ENCODE data around the gene SLC17A8.
"Not testable (repeated sequence)": the region's sequence is repeated elsewhere in the genome, so short reads cannot be mapped to it uniquely, and the experiment has no call there.

SLC17A8 gene

DNA sequence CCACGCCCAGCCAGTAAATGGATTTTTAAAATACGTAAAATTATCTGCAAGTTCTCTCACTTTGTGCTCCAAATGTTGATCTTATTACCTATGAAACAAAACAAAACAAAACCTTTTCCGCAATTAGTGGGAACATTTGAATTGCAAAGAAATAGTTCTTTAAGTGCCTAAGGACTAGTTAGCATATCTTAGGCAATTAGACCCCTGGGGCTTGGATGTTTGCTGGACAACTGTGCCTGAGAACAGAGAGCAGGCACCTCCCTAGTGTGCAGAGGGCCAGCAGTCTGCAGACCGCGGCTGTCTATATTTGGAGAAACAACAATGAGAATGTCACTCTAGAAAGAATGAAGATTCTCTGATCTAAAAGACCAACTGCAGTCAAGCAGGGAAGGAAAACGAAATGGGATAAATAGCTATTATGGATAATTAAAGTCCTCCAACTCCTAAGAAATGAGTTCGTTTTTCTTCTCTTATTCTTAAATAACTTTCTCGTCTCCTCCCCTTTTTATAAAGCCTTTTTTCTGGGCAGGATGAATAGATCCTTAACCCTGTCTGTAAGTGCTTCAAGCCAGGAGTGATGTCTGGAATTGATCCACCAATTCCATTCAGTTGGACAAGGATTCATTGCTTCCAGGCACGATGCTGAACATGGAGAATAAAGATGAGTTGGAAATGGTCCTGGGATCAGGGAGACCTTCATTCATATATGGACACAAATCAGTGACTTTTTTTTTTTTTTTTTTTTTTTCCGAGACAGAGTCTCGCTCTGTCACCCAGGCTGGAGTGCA is 16.2 kb downstream of the SLC17A8 start:
- DNase-seq: no peak

DNA sequence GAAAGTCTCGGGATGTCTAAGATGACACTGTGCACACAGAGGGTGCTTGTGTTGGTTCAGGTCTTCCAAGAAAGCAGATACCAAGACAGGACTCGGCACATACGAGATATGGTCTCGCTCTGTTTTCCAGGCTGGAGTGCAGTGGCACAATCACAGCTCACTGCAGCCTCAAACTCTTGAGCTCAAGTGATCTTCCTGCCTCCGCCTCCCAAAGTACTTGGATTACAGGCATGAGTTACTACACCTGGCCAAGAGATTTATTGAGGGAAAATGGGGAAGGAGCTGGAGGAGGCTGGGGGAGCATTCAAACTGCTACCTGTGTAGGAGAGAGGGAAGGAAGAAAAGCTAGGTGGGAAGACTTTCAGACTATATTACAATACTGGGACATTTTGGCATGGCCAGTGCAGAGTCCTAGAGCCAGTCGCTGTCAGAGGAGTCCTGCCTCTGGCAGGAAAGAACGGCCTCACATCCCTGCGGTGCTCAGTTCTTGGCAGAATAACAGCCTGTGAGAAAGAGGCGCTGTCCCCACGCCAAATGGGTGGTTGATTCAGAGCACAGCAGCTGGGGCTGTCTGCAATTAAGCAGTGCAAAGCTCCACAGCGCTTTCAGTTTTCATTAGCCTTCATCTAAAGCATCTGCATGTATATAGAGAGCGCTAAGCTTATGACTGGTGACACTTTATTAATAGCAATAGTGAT is 18.3 kb downstream of the SLC17A8 start:
- DNase-seq: no peak

DNA sequence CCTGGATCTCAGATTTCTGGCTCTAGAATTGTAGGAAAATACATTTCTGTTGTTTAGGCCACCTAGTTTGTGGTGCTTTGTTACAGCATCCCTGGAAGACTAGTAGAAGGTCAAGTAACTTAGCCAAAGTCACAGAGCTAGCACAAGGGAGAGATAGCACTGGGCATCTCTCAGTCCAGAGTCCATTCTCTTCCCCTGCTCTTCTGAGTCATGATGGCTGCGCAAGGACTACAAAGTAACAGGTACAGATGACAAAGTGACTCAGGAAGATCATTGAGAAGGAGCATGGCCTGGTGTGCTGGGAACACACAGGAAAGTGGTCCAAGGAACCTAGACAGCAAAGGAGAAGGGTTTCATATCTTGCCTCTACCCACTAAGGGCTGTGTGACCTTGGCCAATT is 19.3 kb downstream of the SLC17A8 start:
- no peak for DNase-seq

DNA sequence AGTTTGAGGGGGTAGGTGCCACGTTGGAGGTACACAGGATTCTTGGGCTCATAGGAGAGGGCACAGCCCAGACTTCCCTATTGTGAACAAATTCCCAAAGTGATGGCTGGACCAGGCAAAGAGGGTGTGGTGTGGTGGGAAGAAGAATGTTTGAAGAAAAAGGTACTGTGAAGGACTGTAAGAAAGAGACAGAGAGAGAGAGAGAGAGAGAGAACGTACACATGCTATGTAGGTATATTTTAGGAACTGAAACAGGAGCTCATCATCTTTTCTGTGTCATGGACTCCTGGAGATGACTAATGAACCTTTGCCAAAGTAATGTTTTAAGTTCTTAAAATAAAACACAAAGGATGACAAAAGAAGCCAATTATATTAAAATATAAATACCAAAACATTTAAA is 24.5 kb downstream of the SLC17A8 start:
- DNase-seq: no peak

DNA sequence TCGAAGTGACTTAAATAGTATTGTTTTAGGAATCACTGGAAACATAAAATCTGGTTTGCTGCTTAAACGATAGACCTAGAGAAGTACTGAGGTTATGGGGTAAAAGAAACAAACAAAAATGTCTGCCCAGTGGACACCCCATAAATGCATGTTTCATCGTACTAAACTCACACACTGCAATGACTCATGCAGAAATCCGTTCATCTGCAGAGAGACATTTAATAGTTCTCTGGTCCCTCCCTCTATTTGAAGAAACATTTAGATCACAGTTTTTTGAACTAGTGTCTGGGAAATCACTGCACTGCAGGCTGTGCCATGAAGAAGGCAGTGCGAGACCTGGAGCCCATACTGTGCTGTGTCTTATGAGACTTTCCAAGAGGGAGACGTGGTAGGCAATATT is 25.5 kb downstream of the SLC17A8 start:
- no peak for DNase-seq

DNA sequence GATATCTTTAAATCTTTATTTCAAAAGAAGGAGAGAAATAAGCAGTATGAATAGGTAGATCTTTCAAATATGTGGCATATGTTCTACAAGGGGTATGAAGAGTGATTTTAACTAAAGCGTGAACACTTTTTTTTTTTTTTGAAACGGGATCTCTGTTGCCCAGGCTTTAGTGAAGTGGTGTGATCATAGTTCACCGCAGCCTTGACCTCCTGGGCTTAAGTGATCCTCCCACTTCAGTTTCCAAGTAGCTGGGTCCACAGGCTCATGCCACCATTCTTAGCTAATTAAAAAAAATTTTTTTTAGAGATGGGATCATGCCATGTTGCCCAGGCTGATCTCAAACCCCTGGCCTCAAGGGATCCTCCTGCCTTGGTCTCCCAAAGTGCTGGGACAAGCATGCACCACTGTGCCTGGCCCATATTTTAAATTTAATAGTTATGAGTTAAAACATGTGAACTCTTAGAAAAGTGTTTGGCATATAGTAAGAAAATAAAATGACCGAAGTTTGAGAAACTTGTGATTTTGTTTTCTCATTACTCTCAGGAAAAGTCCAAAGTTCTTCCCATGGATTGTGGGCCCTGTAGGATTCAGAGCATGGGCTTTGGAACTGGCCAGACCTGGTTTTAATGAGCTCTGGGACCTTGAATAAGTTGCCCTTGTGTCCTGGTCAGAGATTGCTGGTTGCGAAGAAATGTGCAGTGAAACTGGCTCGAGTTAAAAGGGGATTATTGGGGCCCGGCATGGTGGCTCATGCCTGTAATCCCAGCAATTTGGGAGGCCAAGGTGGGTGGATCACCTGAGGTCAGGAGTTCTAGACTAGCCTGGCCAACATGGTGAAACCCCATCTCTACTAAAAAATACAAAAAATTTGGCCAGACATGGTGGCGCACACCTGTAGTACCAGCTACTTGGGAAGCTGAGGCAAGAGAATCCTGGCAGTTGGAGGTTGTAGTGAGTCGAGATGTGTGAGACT is 27.0 kb downstream of the SLC17A8 start:
- no peak for DNase-seq

DNA sequence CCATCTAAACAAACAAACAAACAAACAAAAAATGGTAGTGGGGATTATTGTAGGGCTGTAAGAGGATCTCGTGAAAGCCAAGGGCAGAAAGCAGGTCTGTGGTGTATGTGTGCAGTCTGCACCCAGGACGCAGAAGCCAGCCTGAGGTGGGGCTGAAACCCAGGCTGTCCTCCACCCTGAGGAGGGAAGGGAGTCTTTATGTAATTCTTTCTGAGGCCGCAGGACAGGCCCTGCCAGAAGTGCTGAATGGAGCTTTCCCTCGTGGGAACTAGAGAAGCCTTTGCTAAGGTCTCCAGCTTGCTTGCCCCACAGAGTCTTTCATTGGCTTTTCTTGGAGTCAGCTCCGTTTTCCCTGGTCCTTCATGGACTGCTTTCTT is 27.7 kb downstream of the SLC17A8 start:
- no peak for DNase-seq

DNA sequence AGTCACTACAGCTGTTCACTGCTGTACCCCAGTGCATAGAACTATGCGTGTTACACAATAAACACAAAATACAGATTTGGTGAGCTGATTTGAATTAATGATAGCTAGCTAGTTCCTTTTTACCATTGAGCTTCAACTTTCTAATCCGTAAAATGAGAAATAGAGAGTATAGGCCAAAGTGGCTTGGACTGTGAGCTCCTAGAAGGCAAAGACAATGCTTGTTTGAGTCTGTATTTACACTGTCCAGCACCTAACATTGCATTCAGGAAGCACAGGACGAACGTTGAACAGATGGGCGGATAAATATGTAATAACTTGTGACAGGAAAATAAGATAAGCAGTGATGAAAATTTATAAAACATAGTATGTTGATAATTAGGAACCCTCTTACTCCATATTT is 31.5 kb downstream of the SLC17A8 start:
- DNase-seq: no peak

DNA sequence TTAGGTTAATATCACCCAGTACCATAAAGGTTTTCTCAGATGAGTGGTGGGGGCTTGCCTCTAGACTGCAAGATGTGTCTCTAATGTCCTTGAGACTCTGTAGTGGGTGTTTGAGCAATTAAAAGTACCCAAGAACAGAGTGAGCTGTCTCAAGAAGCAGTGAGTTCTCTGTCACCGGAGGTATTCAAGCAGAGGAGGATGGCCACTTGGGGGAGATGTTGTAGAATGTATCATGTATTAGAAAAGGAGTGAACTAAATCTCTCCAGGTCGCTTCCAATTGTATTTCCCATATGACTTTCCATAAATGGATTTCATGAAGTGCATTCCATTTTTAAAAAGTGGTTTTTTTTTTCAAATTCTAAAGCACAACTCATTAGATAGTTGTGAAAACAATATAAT is 35.0 kb downstream of the SLC17A8 start:
- DNase-seq: peak; percentile 31

DNA sequence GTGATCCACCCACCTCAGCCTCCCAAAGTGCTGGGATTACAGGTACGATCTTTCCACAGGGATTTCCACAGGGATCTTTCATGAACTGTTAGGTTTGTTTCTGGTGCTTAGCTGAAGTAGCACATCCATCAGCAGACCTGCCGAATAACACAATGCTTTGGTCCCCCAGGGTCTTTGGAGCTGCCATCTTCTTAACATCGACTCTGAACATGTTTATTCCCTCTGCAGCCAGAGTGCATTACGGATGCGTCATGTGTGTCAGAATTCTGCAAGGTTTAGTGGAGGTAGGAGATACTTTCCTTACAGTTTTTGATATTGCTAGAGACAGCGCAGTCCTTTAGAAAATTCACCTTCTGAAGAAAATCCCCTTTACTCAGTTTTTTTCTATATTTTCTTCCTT is 36.3 kb downstream of the SLC17A8 start:
- DNase-seq: no peak

DNA sequence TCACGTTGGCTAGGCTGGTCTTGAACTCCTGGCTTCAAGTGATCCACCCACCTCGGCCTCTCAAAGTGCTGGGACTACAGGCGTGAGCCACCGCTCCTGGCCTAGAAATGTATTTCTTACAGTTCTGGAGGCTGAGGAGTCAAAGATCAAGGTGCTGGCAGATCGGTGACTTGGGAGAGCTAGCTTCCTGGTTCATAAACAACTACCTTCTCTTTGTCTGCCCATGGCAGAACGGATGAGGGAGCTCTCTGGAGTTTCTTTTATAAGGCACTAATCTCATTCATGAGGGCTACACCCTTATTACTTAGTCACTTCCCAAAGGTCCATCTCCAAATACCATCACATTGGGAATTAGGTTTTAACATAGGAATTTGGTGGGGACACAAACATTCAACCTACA is 38.9 kb downstream of the SLC17A8 start:
- no peak for DNase-seq

DNA sequence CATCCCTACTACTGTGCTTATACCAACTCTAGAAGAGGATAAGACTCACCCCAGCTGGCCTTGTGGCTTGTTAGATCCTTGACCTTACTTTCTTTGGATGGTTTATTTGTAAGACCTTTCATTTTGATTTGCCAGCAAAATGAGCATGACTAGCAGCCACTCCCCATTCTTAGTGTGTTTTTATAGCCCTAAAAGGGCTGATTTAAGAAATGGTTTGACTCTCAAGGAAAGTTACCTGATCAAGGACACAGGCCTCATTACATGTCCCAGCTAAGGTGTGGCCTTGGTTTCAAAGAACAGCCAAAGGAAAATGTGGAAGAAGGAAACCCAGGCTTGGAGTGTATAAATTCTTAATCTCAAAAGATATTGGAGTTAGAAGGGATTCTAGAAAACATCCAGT is 41.4 kb downstream of the SLC17A8 start:
- DNase-seq: no peak

DNA sequence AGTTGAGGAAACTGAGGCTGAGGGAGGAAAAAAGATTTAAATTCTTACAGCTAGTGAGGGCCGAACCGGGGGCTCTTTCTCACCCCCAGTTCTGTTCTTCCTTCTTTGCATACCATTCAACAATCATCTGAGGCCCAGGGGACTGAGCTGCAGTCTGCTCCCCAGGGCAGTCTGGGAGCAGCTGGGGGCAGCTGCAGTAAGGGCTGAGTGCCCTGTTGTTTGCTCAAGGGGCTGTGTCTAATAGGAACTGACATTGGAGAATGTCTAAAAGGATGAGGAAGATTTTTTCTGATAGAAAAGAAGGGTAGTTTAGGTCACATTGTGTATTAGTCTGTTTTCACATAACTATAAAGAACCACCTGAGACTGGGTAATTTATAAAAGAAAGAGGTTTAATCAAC is 42.2 kb downstream of the SLC17A8 start:
- no peak for DNase-seq

DNA sequence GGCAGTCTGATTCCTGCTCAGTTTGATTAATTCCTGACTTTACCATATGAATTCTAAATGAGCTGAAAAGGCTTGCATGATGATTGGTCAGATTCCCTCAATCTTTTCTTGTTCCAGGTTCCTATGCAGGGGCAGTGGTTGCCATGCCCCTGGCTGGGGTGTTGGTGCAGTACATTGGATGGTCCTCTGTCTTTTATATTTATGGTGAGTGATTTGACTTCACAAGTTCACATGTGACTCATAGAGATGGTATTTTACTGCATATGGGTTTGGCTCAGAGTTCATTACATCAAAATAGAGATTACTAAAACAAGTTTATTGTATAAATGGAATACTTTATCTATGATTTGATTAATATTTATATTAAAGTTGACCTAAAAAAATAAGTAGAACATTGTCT is 44.8 kb downstream of the SLC17A8 start:
- no peak for DNase-seq

DNA sequence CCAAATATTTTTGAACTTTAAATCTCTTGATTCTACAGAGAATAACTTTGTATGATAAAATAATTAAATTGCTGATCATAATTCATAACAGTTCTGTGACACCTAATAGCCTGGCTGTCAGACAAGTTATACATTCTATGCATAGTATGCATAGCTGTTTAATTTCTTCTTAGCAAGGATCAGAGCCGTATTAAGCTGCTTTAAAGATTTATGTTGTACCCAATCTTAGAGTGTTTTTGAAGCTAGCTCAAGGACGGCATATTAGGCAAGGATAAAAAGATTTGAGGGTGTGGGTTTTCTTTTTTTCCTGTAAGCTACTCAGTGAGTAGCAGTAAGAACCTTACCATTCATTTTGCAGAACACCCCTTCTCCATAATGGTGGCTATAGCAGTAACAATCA is 45.9 kb downstream of the SLC17A8 start:
- DNase-seq: no peak

DNA sequence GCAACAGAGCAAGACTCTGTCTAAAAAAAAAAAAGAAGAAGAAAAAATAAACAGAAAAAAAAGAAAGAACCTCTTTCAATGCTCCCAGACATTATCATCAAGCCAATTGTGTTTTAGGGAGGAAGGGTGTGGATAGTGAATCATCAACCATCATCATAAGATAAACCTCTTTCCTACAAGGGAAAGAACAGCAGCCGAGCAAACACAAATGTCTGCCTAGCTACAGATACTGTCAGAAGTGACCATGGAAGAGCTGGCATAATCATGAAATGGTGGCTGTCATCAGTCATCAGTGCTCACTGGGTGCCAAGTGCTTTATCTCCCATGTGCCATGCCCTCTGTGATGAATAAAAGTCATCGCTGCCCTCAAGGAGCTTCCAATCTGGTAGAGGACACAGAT is 46.6 kb downstream of the SLC17A8 start:
- no peak for DNase-seq

DNA sequence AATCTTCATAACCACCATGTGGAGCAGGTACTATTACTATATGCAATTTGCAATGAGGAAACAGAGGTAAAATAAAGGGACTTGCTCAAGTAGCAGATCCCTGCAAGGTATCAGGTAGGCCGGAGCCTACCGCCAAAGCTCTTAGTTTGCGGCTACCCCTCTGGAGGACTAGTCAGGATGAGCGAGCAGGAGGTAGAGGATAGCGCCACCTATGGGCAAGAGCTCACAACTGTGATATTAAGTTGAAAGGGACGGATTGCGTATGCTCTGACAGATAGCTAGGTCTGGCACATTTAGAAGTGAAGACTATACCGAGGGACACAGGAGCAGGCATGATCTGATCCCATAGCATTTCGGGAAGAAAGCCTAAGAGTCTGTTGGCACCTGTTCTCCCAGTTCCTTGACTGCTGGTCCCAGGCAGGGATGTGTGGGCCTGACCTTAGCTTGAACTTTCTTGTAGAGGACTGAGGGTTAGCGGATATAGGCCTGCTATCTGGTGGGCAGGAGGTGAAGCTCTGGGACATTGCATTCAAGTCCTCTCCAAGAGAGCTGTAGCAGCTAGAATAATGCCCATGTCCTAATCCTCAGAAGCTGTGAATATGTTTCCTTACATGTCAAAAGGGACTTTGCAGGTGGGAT is 48.0 kb downstream of the SLC17A8 start:
- DNase-seq: peak; percentile 28

DNA sequence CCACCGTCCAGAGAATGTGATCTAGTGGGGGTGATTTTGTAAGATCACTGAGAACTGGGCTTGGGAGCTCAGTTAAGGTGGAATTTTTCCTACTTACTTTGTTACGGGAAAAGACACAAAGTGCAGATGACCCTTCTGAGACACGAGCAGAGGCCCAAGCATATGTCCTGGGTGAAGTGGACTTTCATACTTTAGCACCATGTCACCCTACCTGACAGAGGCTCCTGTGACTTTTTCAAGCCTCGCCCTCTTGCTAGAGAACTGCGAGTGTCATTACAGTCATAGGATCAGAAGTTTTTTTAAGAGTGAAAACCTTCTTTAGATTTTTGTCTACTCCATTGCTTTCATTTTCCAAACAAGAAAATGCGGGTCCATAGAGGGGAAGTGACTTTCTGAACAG is 56.1 kb downstream of the SLC17A8 start:
- no peak for DNase-seq

DNA sequence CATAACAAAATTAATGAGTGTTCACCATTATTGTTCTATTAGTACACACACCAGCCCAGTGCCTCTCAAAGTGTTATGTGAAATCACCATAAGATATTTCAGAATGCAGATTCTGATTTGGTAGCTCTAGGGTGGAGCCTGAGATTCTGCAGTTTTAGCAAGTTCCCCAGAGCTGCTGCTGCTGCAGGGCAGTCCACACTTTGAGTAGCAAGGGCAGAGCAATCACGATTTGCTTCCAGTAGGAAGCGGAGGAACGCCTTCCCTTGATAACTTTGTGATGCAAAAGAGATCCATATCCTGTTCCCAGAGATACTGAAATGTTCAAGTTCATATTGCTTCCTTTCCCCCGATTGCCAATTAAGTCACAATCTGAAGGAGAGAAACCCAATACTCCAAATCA is 57.9 kb downstream of the SLC17A8 start:
- no peak for DNase-seq

DNA sequence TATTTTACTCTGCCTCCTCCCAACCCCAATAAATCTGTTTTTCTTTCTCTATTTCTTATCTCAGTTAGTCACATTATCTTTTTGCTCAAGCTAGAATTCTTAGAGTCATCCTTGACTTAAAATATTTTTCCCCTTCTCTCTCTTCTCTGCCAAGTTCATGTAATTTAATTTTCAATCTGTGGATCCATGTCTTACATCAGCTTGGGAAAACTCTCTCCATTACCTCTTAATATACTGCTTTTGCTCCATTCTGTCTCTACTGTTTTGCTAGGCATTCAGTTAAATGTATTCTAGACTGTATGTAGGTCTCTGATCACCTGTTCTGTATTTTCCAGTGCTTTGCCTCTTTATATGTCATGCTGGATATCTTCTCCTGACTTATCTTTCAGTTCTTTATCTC is 65.8 kb downstream of the SLC17A8 start:
- no peak for DNase-seq

DNA sequence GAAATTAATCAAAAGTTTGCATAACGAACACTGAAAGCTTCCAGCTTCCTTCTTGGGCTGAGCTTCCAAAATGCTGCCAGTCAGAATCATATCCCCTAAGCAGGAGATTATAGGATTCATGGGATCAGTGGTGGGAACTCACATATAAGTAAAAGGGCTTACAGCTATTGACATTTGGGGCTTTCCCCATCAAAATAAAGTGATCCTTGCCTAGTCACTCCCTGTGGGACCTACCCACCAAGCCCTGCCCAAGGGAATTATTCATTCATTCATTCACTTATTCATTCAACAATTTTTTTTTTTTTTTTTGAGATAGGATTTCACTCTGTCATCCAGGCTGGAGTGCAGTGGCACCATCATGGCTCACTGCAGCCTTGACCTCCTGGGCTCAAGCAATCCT is 69.3 kb downstream of the SLC17A8 start:
- no peak for DNase-seq

DNA sequence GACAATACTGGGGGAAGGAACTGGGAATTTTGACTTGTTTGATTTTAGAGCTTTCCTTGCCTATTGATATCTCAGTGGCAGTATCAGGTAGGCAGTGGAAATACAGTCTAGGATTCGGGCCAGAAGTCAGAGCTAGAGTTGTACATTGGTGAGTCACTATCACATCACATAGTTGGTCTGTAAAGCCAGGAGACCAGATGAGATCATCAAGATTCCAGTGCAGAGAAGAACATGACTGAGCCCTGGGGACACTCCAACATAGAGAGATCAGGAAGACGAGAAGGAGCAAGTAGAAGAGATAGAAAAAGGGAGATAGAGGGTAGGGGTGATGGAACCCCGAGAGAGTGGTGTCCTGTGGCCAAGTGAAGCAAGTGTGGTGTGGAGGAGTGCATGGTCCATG is 70.2 kb downstream of the SLC17A8 start:
- DNase-seq: peak; percentile 16

DNA sequence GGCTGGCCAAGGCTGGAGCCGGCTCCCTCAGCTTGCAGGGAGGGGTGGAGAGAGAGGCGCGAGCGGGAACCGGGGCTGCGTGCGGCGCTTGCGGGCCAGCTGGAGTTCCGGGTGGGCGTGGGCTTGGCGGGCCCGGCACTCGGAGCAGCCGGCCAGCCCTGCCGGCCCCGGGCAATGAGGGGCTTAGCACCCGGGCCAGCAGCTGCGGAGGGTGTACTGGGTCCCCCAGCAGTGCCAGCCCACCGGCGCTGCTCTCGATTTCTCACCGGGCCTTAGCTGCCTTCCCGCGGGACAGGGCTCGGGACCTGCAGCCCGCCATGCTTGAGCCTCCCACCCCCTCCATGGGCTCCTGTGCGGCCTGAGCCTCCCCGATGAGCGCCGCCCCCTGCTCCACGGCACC is 73.4 kb downstream of the SLC17A8 start:
- not testable (repeated sequence) for DNase-seq

Data from suppressor macrophage treated with lipopolysaccharide for 4 hours (primary cell).